ENCODE measurements around the gene PSG11. TPM values are rescaled to one million over a fixed set of nuclear protein-coding genes. Genes with fewer than 3 reads are reported as not detected.
"Not testable (repeated sequence)": the region's sequence is repeated elsewhere in the genome, so short reads cannot be mapped to it uniquely, and the experiment has no call there.

The PSG11 gene
- not detected for total RNA-seq

DNA sequence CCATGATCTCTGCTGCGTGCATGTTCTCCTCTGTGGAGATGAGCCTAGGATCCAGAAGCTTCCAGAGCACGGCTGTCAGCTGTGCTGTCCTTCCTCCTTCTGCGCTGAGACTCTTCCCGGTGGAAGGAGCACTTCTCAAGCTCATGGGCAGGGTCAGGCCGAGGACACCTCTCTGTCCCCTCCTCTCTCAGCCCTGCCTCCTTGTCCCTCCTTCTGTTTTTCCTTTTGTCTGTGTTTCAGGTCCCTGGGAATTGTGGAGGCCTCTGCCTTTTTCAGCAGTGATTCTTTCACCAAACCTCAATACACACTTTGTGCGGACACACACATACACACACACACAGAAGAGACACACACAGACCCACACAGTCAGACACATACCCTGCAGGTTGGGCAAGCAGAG is at the start of gene PSG11:
Gene PSG11, minus strand, starts transcription at position 101 of the 400 bp plus-strand sequence. Its CDS starts 97 bp downstream, at position 4.
- ATAC-seq; CTCF ChIA-PET; H3K9me3 Mint-ChIP-seq (ENCODE audit: insufficient read depth); H3K4me1 Mint-ChIP-seq (ENCODE audit: low read depth); DNase-seq; H3K36me3 Mint-ChIP-seq (ENCODE audit: low read depth); H3K4me3 Mint-ChIP-seq; H3K27me3 Mint-ChIP-seq (ENCODE audit: low read depth); POLR2A ChIA-PET; H3K27ac Mint-ChIP-seq: not testable (repeated sequence)

GRCh38 chr19:43062418-43062817 is 36.1 kb upstream of the PSG11 start:
- H3K4me3 Mint-ChIP-seq; H3K27ac Mint-ChIP-seq; H3K4me1 Mint-ChIP-seq (ENCODE audit: low read depth); H3K27me3 Mint-ChIP-seq (ENCODE audit: low read depth); H3K36me3 Mint-ChIP-seq (ENCODE audit: low read depth); ATAC-seq; CTCF ChIA-PET; H3K9me3 Mint-ChIP-seq (ENCODE audit: insufficient read depth); POLR2A ChIA-PET; DNase-seq: not testable (repeated sequence)

DNA sequence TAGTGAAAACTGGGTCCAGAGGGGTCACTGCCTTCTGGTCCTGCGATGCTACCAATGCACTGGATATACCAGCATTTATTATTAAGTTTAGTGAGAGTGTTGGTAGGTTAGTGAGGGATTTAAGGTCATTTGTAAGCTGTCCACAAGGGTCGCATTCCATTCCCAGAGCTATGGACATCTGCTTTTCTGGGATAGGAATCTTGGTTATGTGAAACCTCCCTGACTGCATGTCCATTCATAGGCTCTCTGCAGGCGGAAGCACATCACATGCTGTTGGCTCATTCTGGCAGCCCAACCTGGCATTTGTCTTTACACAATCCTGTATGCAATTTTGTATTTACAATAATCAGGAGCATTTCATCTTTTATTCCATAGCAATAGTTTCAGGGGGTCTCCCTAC is 35.1 kb upstream of the PSG11 start:
- H3K4me1 Mint-ChIP-seq (ENCODE audit: low read depth); H3K4me3 Mint-ChIP-seq; H3K27me3 Mint-ChIP-seq (ENCODE audit: low read depth); CTCF ChIA-PET; H3K27ac Mint-ChIP-seq; H3K9me3 Mint-ChIP-seq (ENCODE audit: insufficient read depth); DNase-seq; POLR2A ChIA-PET; ATAC-seq; H3K36me3 Mint-ChIP-seq (ENCODE audit: low read depth): not testable (repeated sequence)

DNA sequence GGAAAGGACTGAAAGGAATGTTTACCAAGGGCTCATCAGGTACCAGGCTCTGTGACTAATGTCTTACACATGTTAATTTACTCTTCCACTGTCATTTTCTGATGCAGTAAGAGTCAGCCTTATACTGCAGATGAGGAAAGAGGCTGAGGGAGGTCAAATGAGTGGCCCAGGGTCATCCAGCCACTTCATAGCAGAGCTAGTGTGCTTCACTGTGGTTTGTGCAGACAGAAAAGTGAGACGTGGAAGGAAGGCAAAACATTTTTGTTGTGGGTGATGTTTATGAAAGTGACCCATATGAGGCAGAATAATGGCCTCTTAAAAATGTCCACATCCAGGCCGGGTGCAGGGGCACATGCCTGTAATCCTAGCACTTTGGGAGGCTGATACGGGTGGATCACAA is 34.0 kb upstream of the PSG11 start:
- H3K4me3 Mint-ChIP-seq; H3K9me3 Mint-ChIP-seq (ENCODE audit: insufficient read depth); H3K27ac Mint-ChIP-seq; ATAC-seq; CTCF ChIA-PET; H3K4me1 Mint-ChIP-seq (ENCODE audit: low read depth); DNase-seq; H3K36me3 Mint-ChIP-seq (ENCODE audit: low read depth); H3K27me3 Mint-ChIP-seq (ENCODE audit: low read depth); POLR2A ChIA-PET: not testable (repeated sequence)

- peaks cover 14% of the 10 kb centered on the region for H3K9me3 Mint-ChIP-seq (ENCODE audit: insufficient read depth)
- H3K27me3 Mint-ChIP-seq (ENCODE audit: low read depth); H3K36me3 Mint-ChIP-seq (ENCODE audit: low read depth); H3K27ac Mint-ChIP-seq; POLR2A ChIA-PET; ATAC-seq; CTCF ChIA-PET; H3K4me1 Mint-ChIP-seq (ENCODE audit: low read depth); H3K4me3 Mint-ChIP-seq; DNase-seq: not testable (repeated sequence)
Measured at GRCh38 chr19:43059482-43059881, 33.2 kb upstream of the PSG11 start.

DNA sequence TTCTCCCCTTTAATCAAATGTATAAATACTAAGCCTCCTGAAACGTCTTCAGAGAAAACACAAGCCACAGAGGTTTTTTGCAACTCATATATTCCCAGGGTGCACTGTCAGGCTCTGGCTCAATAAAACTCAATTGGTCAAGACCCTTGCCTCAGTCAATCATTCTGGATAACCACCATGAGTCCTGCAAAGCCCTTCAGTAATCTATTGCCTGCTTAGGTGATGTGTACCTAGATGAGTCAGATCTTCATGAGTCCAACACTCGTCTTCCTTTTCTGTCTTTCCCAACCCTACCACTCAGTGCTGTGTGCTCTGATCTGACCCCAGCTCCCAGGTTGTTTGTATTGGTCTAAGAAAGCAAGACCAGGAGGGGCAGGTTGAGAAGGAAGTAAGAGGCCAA is 32.2 kb upstream of the PSG11 start:
- H3K27ac Mint-ChIP-seq; H3K36me3 Mint-ChIP-seq (ENCODE audit: low read depth); H3K4me1 Mint-ChIP-seq (ENCODE audit: low read depth); ATAC-seq; CTCF ChIA-PET; POLR2A ChIA-PET; DNase-seq; H3K27me3 Mint-ChIP-seq (ENCODE audit: low read depth); H3K4me3 Mint-ChIP-seq: not testable (repeated sequence)
- peaks cover 18% of the 10 kb centered on the region for H3K9me3 Mint-ChIP-seq (ENCODE audit: insufficient read depth)

DNA sequence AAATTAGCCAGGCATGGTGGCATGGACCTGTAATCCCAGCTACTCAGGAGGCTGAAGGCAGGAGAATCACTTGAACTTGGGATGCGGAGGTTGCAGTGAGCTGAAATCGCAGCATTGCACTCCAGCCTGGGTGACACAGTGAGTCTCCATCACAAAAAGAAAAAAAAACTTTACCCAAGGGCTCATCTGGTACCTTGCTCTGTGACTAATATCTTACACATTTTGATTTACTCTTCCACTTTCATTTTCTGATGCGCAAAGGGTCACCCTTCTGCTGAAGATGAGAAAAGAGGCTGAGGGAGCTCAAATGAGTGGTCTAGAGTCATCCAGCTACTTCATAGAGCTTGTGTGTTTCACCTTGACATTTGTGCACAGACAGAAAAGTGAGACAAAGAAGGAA is 21.7 kb upstream of the PSG11 start:
- H3K4me3 Mint-ChIP-seq; ATAC-seq; H3K27me3 Mint-ChIP-seq (ENCODE audit: low read depth); DNase-seq; H3K27ac Mint-ChIP-seq; H3K4me1 Mint-ChIP-seq (ENCODE audit: low read depth); CTCF ChIA-PET; POLR2A ChIA-PET; H3K9me3 Mint-ChIP-seq (ENCODE audit: insufficient read depth); H3K36me3 Mint-ChIP-seq (ENCODE audit: low read depth): not testable (repeated sequence)

GRCh38 chr19:43046578-43046977 is 20.3 kb upstream of the PSG11 start:
- H3K4me3 Mint-ChIP-seq; POLR2A ChIA-PET; DNase-seq; H3K27ac Mint-ChIP-seq; H3K27me3 Mint-ChIP-seq (ENCODE audit: low read depth); H3K4me1 Mint-ChIP-seq (ENCODE audit: low read depth); ATAC-seq; CTCF ChIA-PET; H3K9me3 Mint-ChIP-seq (ENCODE audit: insufficient read depth); H3K36me3 Mint-ChIP-seq (ENCODE audit: low read depth): not testable (repeated sequence)

GRCh38 chr19:43043492-43044180 is 17.4 kb upstream of the PSG11 start:
- ATAC-seq; CTCF ChIA-PET; H3K4me3 Mint-ChIP-seq; H3K4me1 Mint-ChIP-seq (ENCODE audit: low read depth); H3K9me3 Mint-ChIP-seq (ENCODE audit: insufficient read depth); H3K27me3 Mint-ChIP-seq (ENCODE audit: low read depth); H3K36me3 Mint-ChIP-seq (ENCODE audit: low read depth); DNase-seq; H3K27ac Mint-ChIP-seq; POLR2A ChIA-PET: not testable (repeated sequence)

- POLR2A ChIA-PET; DNase-seq; CTCF ChIA-PET; H3K27ac Mint-ChIP-seq; H3K4me1 Mint-ChIP-seq (ENCODE audit: low read depth); H3K4me3 Mint-ChIP-seq; H3K9me3 Mint-ChIP-seq (ENCODE audit: insufficient read depth); ATAC-seq; H3K36me3 Mint-ChIP-seq (ENCODE audit: low read depth); H3K27me3 Mint-ChIP-seq (ENCODE audit: low read depth): not testable (repeated sequence)
Measured at GRCh38 chr19:43031645-43032044, 5.4 kb upstream of the PSG11 start.

- Mint-ChIP-seq H3K4me1 (ENCODE audit: low read depth) (no peaks in the 10 kb centered on the region), H3K27ac (no peak overlapping the region), H3K36me3 (ENCODE audit: low read depth) (no peaks in the 10 kb centered on the region), H3K27me3 (ENCODE audit: low read depth) (no peaks in the 10 kb centered on the region), H3K4me3 (no peak overlapping the region), H3K9me3 (ENCODE audit: insufficient read depth) (no peaks in the 10 kb centered on the region)
- DNase-seq: no peak
- ATAC-seq: no peak
- ChIA-PET CTCF (no interaction called here), POLR2A (no interaction called here)
Measured at GRCh38 chr19:43028866-43029265, 2.6 kb upstream of the PSG11 start.

DNA sequence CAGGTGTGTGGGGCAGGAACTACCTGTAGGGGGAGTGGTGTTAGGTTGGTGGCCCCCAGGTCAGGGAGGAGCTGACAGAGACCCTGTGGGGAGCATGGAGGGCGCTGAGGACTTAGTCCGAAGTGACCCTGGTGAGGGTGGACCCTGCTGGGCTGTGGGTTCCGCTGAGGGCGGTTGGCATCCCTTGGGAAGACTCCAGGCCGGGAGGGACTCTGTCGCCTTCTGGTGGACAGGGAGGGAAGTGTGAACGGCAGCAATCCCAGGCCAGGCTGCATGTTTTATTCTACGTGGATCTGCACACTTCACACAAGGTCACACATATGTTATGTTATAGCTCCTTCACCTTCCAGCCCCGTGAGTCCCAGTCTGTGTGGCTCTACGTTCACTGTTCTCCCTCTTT is 1.7 kb upstream of the PSG11 start:
- ATAC-seq; H3K27me3 Mint-ChIP-seq (ENCODE audit: low read depth); CTCF ChIA-PET; H3K4me3 Mint-ChIP-seq; H3K27ac Mint-ChIP-seq; H3K36me3 Mint-ChIP-seq (ENCODE audit: low read depth); H3K4me1 Mint-ChIP-seq (ENCODE audit: low read depth); POLR2A ChIA-PET; DNase-seq; H3K9me3 Mint-ChIP-seq (ENCODE audit: insufficient read depth): not testable (repeated sequence)

DNA sequence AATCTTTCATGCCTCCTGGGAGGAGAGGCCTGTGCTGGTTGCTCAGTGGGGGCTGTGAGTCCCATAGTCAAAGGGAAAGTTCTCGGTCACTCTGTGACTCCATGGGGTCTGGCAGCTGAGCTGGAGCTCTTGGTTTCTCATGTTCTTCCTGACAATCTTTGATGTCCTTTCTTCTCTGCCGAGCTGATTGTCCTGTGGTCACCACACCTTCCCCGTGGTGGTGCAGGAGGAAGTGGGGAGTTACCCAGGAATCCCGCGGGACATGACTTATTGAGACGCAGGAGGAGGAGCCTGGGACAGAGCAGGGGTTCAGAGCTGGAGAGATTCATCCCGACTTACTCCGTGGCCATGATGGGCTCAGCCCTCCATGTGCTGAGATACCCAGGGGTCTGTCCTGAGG is 792 bp upstream of the PSG11 start:
- POLR2A ChIA-PET; H3K4me1 Mint-ChIP-seq (ENCODE audit: low read depth); CTCF ChIA-PET; H3K27me3 Mint-ChIP-seq (ENCODE audit: low read depth); H3K4me3 Mint-ChIP-seq; H3K36me3 Mint-ChIP-seq (ENCODE audit: low read depth); H3K9me3 Mint-ChIP-seq (ENCODE audit: insufficient read depth); ATAC-seq; H3K27ac Mint-ChIP-seq; DNase-seq: not testable (repeated sequence)
